NCI-H1092 (cell line): ENCODE measurements around the gene CDH18.

Experiments
- DNase-seq: peaks from one replicate; lab custom pipeline; 2025; lab: John Stamatoyannopoulos, UW

The CDH18 gene

DNA sequence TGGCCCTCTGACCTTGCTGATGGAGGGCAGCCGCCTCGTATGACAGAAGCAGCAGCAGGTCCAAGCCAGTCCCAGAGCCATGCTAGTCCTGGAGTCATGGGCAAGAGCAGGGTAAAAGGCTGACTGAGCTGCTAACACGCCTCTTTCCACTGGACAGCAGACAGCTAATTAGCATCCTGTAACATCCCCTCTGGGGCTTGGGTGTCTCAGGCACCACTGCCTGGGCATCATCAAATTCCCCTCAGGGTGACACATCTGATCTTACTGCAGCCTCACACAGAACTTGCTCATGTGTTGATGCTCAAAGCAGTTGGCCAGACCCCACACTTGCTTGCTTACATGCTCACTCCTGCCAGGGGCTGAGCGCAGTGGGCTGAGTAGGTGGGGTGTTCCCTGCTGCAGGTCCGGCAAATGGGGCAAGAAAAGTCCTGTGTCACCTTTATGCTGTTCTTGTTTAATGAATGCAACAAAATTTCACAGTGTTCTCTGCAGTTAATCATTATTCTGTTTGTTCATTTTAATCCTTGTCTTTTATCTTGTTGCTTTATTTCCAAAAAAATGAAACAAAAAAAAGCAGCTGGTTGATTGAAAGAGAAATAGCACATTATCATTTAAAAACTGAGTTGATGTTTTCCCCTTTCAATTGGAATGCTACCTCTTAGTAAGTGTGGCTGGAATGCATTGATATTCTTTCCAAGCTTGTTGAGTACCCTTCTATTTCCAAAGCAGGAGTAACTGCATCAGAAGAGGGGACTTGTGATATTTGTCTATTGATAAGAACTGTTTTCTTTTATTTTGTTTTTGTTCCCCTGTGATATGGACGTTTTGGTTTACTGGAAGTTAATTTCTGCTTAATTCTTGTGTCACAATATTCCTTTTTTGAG, 254.1 kb downstream of the CDH18 start:
- no peak for DNase-seq

DNA sequence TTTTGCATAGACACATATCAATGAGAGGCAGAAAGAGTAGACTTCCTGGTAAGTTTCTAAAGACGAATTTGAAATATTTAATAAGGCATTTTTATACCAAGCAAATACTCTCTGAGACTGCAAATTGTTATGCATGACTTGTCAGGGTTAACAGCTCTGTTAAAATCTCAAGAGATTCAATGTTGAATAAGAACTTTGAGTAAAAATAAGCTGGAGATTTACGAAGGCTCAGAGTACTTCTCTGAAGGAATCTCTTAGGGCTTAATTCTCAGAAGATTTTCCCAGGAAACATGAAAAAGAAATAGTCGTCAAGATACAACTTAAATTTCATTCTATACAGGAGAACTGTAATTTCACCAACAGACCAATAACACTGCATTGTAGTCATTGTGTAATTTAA, 259.4 kb downstream of the CDH18 start:
- DNase-seq, result no peak

DNA sequence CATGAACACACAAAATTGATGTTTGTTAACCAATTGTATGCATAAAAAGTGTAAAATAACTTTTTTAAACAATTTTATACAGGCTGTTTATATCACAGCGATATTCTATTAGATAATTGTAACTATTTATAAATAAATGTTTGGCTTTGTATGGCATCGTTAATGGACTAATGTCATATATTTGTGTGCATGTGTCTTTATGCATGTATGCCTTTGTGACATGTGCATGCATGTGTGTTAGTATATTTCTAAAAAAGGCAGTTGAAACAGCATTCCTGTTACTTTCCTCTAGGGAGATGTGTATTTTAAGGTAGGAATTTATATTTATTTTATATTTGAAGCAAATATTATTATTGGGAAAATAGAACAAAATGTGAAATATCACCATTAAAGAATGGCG, 268.9 kb downstream of the CDH18 start:
- DNase-seq, result no peak

DNA sequence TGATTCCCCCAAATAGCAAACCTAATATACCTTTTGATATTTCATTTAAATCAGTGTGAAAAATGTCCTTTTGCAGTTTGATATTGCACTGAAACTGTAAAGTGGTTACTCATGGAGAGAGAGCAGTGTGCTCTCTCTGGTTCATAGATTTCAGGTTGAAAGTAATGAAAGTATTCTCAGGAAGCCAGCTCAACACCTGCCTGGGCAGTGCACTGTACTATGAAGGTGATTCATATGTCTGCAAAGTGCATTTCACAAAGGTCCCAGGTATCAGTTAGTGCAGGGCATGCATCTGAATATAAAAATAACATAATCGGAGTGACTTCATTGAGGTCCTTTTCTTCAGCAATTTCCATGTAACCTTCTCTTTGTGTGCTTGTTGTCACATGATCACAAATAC, 274.3 kb downstream of the CDH18 start:
- DNase-seq, result no peak

GRCh38 chr5:19709403-19709802, 278.6 kb downstream of the CDH18 start:
- DNase-seq, result no peak

DNA sequence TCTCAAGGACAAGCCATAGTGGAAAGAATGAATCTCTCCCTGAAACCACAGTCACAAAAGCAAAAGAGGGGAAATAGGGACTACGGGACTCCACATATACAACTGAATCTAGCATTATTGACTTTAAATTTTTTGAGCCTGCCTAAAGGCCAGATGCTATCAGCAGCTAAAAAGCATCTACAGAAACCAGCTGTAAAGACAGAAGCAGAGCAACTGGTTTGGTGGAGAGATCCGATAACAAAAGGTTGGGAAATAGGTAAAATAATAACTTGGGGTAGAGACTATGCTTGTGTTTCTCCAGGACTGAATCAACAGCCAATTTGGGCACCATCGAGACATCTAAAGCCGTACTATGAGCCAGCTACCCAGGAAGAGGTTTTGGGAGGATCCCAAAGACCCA, 281.2 kb downstream of the CDH18 start:
- no peak for DNase-seq

DNA sequence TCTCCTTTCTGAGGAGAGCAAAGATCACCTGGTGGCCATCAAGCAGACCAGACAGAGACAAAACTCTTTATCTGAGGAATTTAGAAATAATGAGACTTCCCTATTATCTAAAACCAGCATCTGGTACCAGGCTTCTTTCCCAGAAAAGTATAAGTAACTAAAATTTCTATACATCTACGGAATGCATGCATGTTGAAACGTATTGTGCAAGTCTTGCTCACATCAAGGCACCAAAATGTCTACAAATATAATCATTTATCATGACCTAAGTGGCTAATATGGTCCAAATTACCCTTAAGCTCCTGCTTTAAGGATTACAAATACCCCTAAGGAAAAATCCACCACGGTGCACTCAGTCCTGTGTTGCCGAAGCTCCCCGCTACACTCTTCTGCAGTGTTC, 286.3 kb downstream of the CDH18 start:
- no peak for DNase-seq

DNA sequence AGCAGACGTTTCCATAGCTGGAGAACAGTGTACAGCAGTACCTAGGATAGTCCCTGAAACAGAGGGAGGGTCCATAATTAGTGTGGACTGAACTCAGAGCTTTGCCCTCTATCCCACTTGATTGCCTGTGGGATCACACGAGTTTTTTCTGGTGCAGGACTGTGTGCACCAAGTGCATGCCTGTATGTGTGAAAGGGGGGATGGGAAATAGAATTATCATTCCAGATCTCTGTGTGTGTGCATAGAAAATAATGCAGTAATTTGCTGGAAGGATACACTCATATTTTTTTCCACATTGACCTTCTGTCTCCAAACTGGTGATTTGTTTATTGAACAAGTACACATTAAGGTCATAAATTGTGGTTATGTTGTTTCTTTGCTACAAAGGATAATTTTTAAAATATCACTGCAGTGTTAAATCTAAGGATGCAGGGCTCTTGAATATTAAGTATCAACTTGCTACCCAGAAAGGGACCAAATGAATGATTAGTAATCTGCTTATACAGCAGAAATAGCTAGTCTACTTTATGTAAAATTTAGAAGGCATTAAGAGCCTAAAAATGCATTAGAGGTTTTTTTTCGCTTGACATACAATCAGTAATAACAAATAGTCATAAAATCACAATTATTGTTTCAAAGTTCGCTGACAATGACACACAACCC, 292.9 kb downstream of the CDH18 start:
- no peak for DNase-seq

- DNase-seq, result no peak
Observed at GRCh38 chr5:19690978-19691377, 297.0 kb downstream of the CDH18 start.

- DNase-seq, result no peak
Observed at GRCh38 chr5:19685473-19685872, 302.5 kb downstream of the CDH18 start.

GRCh38 chr5:19676895-19677294, 311.1 kb downstream of the CDH18 start:
- DNase-seq, result no peak

- no peak for DNase-seq
Observed at GRCh38 chr5:19660679-19661078, 327.3 kb downstream of the CDH18 start.

DNA sequence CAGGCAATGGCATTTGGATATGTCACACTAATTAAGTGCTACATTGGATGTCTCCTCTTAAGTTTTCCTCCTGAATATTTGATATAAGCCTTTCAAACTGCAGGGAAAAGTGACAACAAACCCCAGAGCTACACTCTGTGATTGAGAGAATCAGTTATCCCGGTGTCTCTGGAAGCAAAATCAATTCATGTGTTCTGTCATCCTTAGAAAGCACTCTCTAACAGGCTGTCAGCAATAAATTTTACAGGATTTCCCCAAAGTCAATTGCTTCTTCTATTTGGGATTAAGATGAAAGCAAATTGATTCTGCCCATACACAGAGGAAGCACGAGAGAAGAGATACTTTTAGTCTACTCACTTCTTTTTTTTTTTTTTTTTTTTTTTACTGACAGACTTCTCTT, 332.4 kb downstream of the CDH18 start:
- DNase-seq, result no peak

DNA sequence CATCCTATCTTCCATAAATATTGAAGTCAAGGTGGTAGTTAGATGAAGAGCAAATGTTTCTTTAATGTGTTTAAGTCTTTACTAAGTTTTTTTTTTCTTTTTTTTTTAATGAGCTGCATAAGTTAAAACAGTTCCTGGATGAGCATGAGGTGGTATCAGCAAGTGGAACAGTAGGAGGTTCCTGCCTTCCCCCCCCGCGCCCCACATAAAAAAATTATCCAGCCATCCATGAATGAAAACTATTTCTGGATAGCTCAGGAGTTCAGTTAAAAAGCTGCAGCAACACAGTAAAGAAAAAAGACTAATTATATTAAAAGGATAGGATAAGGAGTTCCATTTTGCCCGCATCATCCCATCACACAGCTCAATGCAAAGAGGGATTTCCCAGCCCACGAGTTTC, 349.5 kb downstream of the CDH18 start:
- DNase-seq, result no peak

DNA sequence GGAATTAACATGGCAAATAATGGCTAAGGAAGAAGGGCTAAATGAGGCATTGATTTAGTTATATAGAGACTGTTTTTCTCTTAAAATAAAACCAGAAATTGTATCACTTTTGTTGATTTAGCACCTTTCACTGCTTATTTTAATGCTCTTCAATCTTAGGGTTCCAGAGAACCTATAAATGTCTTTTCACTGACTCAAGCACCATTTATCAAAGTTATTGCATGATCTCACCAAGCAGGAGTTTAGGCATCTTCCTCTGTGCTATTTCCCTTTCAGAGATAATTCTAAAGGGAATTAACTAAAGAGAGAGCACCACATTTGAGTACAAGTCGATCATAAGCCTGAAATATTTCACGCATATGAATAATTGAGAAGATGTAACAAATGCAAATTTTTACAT, 357.1 kb downstream of the CDH18 start:
- no peak for DNase-seq

DNA sequence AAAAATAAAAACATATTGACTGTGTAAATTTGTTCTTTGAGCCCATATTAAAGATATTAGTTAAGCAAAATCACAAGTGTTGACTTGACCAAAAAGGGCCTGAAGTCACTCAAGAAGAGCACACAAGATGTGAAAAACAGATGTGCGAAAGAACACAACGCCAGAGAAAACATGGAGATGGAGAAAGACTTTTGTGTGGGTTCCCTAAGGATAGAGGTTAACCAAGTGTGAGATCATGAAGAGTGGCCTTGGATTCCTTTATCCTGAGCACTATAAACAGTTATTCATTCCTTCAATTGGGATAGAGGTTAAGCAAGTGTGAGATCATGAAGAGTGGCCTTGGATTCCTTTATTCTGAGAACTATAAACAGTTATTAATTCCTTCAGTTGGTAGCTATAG, 361.8 kb downstream of the CDH18 start:
- no peak for DNase-seq

DNA sequence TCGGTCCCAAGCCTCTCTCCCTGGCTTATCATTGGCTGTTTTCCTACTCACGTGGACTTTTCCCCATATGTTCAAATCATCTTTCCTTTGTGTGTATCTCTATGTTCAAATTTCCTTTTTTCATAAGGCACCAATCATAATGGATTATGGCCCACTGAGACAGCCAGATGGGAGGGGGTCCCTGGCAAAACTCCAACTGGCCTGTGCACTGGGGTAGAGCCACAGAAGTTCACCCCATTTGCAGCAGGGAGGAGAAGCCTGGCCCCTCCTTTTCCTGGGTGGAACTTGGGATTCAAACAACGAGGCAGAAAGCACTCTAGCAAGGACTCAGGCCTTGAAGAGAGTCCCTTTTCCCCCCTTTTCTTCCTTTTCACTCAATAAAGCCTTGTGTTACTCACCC, 362.4 kb downstream of the CDH18 start:
- DNase-seq, result no peak

DNA sequence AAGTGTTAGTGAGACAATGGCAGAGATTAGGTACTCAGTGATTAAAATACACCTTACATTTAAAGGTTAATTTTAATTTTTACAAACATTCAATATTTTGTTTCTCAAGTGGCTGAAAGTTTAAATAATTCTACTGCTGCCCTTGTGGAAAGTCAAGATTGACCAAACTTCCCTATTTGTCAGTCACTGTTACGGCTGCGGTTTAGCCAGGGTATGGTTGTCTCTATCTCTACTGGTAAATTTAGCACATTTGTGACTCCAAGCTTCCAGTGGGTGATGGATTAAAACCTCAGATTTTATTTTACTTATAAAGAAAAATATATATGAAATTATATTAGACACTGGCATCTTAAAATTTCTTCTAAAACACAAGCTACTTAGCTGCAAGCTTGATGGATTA, 368.4 kb downstream of the CDH18 start:
- DNase-seq, result no peak

- no peak for DNase-seq
Observed at GRCh38 chr5:19616701-19617215, 371.2 kb downstream of the CDH18 start.

- no peak for DNase-seq
Observed at GRCh38 chr5:19615661-19616060, 372.3 kb downstream of the CDH18 start.

DNA sequence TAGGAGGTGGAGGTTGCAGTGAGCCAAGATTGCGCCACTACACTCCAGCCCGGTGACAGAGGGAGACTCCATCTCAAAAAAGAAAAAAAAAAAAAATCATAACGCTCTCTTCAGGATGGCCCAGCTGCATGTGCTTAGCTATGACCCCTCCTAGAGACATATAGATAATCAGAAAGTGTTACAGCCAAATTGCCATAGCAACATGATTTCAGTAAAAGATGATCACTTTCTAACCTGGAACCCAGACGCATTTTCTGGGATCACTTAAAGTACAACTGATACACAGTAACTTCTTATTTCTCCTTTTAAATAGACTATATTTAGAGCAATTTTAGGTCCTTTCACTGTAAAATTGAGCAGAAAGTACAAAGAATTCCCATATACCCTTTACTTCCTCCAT, 372.9 kb downstream of the CDH18 start:
- DNase-seq, result no peak

- no peak for DNase-seq
Observed at GRCh38 chr5:19608444-19609002, 379.5 kb downstream of the CDH18 start.

DNA sequence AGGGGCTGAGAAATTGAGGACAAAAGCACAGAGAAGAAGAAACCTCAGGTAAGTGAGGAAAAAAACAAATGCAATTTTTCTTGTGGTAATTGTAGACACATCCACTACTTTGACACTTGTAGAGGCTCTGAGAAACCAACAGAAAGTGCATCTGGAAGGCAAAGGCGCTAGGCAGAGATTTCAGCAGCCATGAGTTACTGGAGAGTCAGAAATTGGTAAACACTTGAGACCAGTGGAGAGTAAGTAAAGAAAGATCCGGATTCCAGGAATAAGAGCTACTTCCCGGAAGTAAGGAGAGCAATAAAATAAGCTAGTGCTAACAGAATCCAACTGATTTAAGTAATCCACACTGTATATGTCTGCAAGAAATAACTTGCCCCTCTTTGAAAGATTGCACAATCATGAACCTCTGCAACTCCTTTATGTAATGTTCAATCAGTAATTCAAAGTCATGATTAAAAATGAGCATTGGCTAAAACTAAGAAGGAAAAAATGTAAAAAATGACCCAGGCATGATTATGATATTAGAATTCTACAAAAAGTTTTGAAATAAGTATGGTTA, 382.1 kb downstream of the CDH18 start:
- DNase-seq, result no peak
